ENCODE measurements around the gene FOXC1. TPM values are rescaled to one million over a fixed set of nuclear protein-coding genes. Genes with fewer than 3 reads are reported as not detected.

The FOXC1 gene
- total RNA-seq, 4 donors from 2014 or later, result 36.0 to 53.7 (median 50.2) TPM

GRCh38 chr6:1619098-1619672 is 9.5 kb downstream of the FOXC1 start:
- 26 to 46% methylated on average over 28 to 29 of the region's 40 CpGs for WGBS, 2 donors
- TF ChIP-seq EP300 (IDR thresholded peaks at IDR 0.05) (no peak), CTCF (IDR thresholded peaks at IDR 0.05) (no peak), POLR2A (IDR thresholded peaks at IDR 0.05) (no peak)
- no peak for DNase-seq (ENCODE audit: low spot score in 2 of 2)
- H3K36me3 ChIP-seq, result peaks cover 0 to 4% (median 0%) of the 10 kb centered on the region in 3 donors
- no peaks in the 10 kb centered on the region for H3K9me3 ChIP-seq
- H3K4me1 ChIP-seq, result peaks cover 0 to 60% (median 15%) of the 10 kb centered on the region in 4 donors
- peak overlapping the region; percentile 16 to 81 (median 22) for H3K4me3 ChIP-seq
- H3K27ac ChIP-seq, result peak overlapping the region; percentile 56 to 93 (median 73)
- H3K27me3 ChIP-seq, result peaks cover 0 to 75% of the 10 kb centered on the region in 2 donors

GRCh38 chr6:1619673-1620503 is 10.2 kb downstream of the FOXC1 start:
- H3K36me3 ChIP-seq, result peaks cover 0 to 4% (median 0%) of the 10 kb centered on the region in 3 donors
- TF ChIP-seq CTCF (IDR thresholded peaks at IDR 0.05) (no peak), EP300 (IDR thresholded peaks at IDR 0.05) (peak in 1 of 2 donors; percentile 43), POLR2A (IDR thresholded peaks at IDR 0.05) (no peak)
- H3K4me3 ChIP-seq, result peak overlapping the region; percentile 16 to 81 (median 19)
- no peak for DNase-seq (ENCODE audit: low spot score in 2 of 2)
- peak overlapping the region; percentile 56 to 93 (median 73) for H3K27ac ChIP-seq
- H3K9me3 ChIP-seq, result no peaks in the 10 kb centered on the region
- WGBS, 2 donors, result 16 to 27% methylated on average over 47 to 54 of the region's 83 CpGs
- H3K27me3 ChIP-seq, result peaks cover 0 to 74% of the 10 kb centered on the region in 2 donors
- peaks cover 0 to 57% (median 14%) of the 10 kb centered on the region in 4 donors for H3K4me1 ChIP-seq

GRCh38 chr6:1620504-1621069 is 10.9 kb downstream of the FOXC1 start:
- TF ChIP-seq EP300 (IDR thresholded peaks at IDR 0.05) (no peak), POLR2A (IDR thresholded peaks at IDR 0.05) (no peak), CTCF (IDR thresholded peaks at IDR 0.05) (no peak)
- Histone ChIP-seq H3K4me1 (peaks cover 0 to 60% (median 16%) of the 10 kb centered on the region in 4 donors), H3K9me3 (no peaks in the 10 kb centered on the region), H3K27me3 (peaks cover 0 to 74% of the 10 kb centered on the region in 2 donors), H3K36me3 (peaks cover 0 to 4% (median 0%) of the 10 kb centered on the region in 3 donors), H3K4me3 (peak overlapping the region; percentile 7 to 81 (median 19)), H3K27ac (peak overlapping the region; percentile 56 to 93 (median 73))
- no peak for DNase-seq (ENCODE audit: low spot score in 2 of 2)
- 50 to 51% methylated on average over 41 to 48 of the region's 50 CpGs for WGBS, 2 donors

- Histone ChIP-seq H3K4me1 (peaks cover 0 to 66% (median 19%) of the 10 kb centered on the region in 4 donors), H3K36me3 (peaks cover 0 to 4% (median 0%) of the 10 kb centered on the region in 3 donors), H3K4me3 (no peak overlapping the region), H3K9me3 (no peaks in the 10 kb centered on the region), H3K27ac (peak overlapping the region in 2 of 4 donors; percentile 89 to 93), H3K27me3 (peaks cover 0 to 78% of the 10 kb centered on the region in 2 donors)
- no peak for DNase-seq (ENCODE audit: low spot score in 2 of 2)
- TF ChIP-seq CTCF (IDR thresholded peaks at IDR 0.05) (no peak), POLR2A (IDR thresholded peaks at IDR 0.05) (no peak), EP300 (IDR thresholded peaks at IDR 0.05) (no peak)
- WGBS, 2 donors, result 78% methylated on average over 29 of the region's 30 CpGs
Measured at GRCh38 chr6:1621070-1621701, 11.5 kb downstream of the FOXC1 start.

Data from tibial nerve (tissue), 4 donors.